Heart right ventricle (tissue), 16 donors: ENCODE measurements around the gene ITGBL1. TPM values are rescaled to one million over a fixed set of nuclear protein-coding genes. Genes with fewer than 3 reads are reported as not detected.

Experiments used
- ATAC-seq, 8 donors: fragments of 200-7000 bp; cut with Tn5 transposase; one replicate each; pipeline ENCODE4 v1.9.1; 2020; ENCODE audit warnings: mild to moderate bottlenecking in 8 of 8, moderate library complexity in 8 of 8, moderate number of reproducible peaks in 1 of 8
- DNase-seq, 2 donors: peaks; one replicate each; pipeline ENCODE4 v3.0.0-alpha.2; 2020
- H3K27ac ChIP-seq, 10 donors: fragments of 200-600 bp; sonication (generic) in 2 of 10; one replicate each; pipeline versions ENCODE4 v1.5.0 to v1.8.0; 2020 to 2022; ENCODE audit warnings: mild to moderate bottlenecking in 3 of 10
- H3K27me3 ChIP-seq, 7 donors: fragments of 200-600 bp; one replicate each; pipeline ENCODE4 v1.8.0; 2021 to 2022; ENCODE audit warnings: mild to moderate bottlenecking in 2 of 7
- H3K36me3 ChIP-seq, 9 donors: fragments of 200-600 bp; sonication (generic) in 1 of 9; one replicate each; pipeline versions ENCODE4 v1.5.0 to v1.8.0; 2020 to 2022; ENCODE audit warnings: mild to moderate bottlenecking in 2 of 9
- H3K4me1 ChIP-seq, 9 donors: fragments of 200-600 bp; sonication (generic) in 1 of 9; one replicate each; pipeline versions ENCODE4 v1.5.0 to v1.8.0; 2020 to 2022; ENCODE audit warnings: mild to moderate bottlenecking in 4 of 9
- H3K4me3 ChIP-seq, 10 donors: fragments of 200-600 bp; sonication (generic) in 2 of 10; one replicate each; pipeline versions ENCODE4 v1.5.0 to v1.8.0; 2020 to 2022; ENCODE audit warnings: mild to moderate bottlenecking in 7 of 10, moderate library complexity in 2 of 10
- H3K9me3 ChIP-seq, 11 donors: fragments of 200-600 bp in 10 of 11; sonication (generic) in 2 of 11; one replicate each; pipeline versions ENCODE4 v1.5.0 to v1.8.0; 2013 to 2022; ENCODE audit warnings: mild to moderate bottlenecking in 2 of 11, control low read depth in 1 of 11, moderate library complexity in 1 of 11
- CTCF ChIP-seq, 9 donors: fragments of 200-600 bp; sonication (generic) in 2 of 9; IDR thresholded peaks; one replicate each; pipeline versions ENCODE4 v1.5.0 to v1.8.0; 2021 to 2022; ENCODE audit warnings: antibody characterized with exemption in 9 of 9, mild to moderate bottlenecking in 5 of 9, moderate library complexity in 1 of 9
- WGBS, 2 donors: extraction: QIAGEN DNeasy Blood & Tissue Kit; methylation state at CpG; one replicate each; pipeline ENCODE4 v1.1.7; 2013; ENCODE audit warnings: inconsistent platforms in 1 of 2; 5-methylcytosine and 5-hydroxymethylcytosine counted together
- intact Hi-C, 10 donors: fragments of 100-400 bp; cut with DNase I; formaldehyde crosslinking; loops; one replicate each; pipeline versions ENCODE4 v1.11.1 to v1.14.2; 2022
- polyA plus RNA-seq, 2 donors: library from polyadenylated mRNA; stranded (reverse); fragments of 200-250 nt; gene quantifications; one replicate each; pipeline ENCODE4 v1.2.3, GENCODE V29; 2013
- total RNA-seq, 10 donors: library from RNA; stranded (reverse); fragmentation: NEBNext Ultra II Directional in 3 of 10; extraction: Animal tissue kit (Norgen Biotek cat#: 25700) in 3 of 10; gene quantifications; one replicate each; pipeline versions ENCODE4 v1.2.1 to v1.2.4, GENCODE V29; 2021 to 2023
- donor health status: Arrhythmogenic right ventricular cardiomyopathy.
- donor health status: ischemic (EF 13 %, LVEDD 7.1; RV severe dilation, severe dysfunction).
- donor health status: healthy with polysubstance abuse.
- donor health status: DM: no; HTN: yes; CAD: no.
- donor health status: DM: no; HTN: no; CAD: no.
- donor health status: ischemic (EF 25% LVEDD 6.9; RV normal size, moderate dysfunction).
- donor health status: ischemic (EF 25% LVEDD 5.7; RV mildly dilated, moderate dysfunction).
- donor health status: healthy.
- donor health status: DM: yes; HTN: yes; CAD: no.
- donor health status: Ischemic cardiomyopathy.
- donor health status: ischemic (EF 35%, LVEDD 5.7; RV mildly dilated, moderate dysfunction).
- donor health status: nonischemic (EF 11% LVEDD 7.7; RV severe dilation, severe dysfunction).
- donor health status: DM: yes; HTN: yes; CAD: no.
- donor health status: PGD.
- donor health status: ischemic (EF 29% LVEDD 5.4; RV normal size, mild dysfunction).
- donor health status: nonischemic (EF 23%, LVEDD 6.1; RV moderate dilation, normal function).

ITGBL1 gene
- total and polyA plus RNA-seq, 12 donors: 0.78 to 11.9 (median 4.3) TPM

DNA sequence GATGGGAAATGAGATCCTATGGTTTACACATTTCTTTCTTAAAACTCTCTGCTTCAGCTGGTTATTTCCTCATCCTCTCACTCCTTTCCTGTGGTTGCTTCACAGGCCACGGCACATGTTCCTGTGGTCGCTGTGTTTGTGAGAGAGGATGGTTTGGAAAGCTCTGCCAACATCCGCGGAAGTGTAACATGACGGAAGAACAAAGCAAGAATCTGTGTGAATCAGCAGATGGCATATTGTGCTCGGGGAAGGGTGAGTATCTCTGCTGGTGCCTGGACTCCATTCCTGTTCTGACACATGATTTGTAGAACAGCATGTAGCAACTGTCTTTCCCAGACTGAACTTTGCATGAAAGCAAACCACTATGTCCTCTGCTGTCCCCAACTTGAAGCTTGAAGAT lies 254.2 kb downstream of the ITGBL1 start:
- H3K36me3 ChIP-seq: no peaks in the 10 kb centered on the region
- WGBS, 2 donors: 50 to 51% methylated on average over 6 of the region's 6 CpGs
- intact Hi-C loops: no loop called here
- H3K4me3 ChIP-seq: no peak overlapping the region
- no peak for DNase-seq
- no peak for TF ChIP-seq CTCF (IDR thresholded peaks at IDR 0.05)
- H3K27ac ChIP-seq: peak overlapping the region in 1 of 10 donors; percentile 34
- H3K27me3 ChIP-seq: peaks cover 0 to 6% (median 0%) of the 10 kb centered on the region in 7 donors
- peak in 1 of 8 donors; percentile 33 for ATAC-seq
- H3K4me1 ChIP-seq: peaks cover 0 to 13% (median 0%) of the 10 kb centered on the region in 9 donors
- H3K9me3 ChIP-seq: no peaks in the 10 kb centered on the region

DNA sequence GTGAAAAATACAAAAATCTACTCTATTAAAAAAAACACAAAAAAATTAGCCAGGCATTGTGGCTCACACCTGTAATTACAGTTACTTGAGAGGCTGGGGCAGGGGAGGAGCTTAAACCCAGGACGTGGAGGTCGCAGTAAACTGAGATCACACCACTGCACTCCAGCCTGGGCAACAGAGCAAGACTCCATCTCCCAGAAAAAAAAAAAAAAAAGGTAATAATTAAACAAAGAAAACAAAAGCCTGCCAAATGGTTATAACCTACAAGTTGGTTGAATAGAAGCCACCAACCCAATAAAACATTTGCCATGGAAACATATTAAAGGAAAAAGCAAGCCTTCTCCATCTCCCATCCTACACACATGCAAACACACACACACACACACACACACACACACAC lies 255.2 kb downstream of the ITGBL1 start:
- H3K4me1 ChIP-seq: peaks cover 0 to 13% (median 0%) of the 10 kb centered on the region in 9 donors
- peaks cover 0 to 6% (median 0%) of the 10 kb centered on the region in 7 donors for H3K27me3 ChIP-seq
- no peaks in the 10 kb centered on the region for H3K9me3 ChIP-seq
- no peak for TF ChIP-seq CTCF (IDR thresholded peaks at IDR 0.05)
- DNase-seq (no peak), ATAC-seq (no peak)
- H3K27ac ChIP-seq: no peak overlapping the region
- no peak overlapping the region for H3K4me3 ChIP-seq
- intact Hi-C loops: no loop called here
- no peaks in the 10 kb centered on the region for H3K36me3 ChIP-seq
- 60 to 87% methylated on average over 2 of the region's 2 CpGs for WGBS, 2 donors

DNA sequence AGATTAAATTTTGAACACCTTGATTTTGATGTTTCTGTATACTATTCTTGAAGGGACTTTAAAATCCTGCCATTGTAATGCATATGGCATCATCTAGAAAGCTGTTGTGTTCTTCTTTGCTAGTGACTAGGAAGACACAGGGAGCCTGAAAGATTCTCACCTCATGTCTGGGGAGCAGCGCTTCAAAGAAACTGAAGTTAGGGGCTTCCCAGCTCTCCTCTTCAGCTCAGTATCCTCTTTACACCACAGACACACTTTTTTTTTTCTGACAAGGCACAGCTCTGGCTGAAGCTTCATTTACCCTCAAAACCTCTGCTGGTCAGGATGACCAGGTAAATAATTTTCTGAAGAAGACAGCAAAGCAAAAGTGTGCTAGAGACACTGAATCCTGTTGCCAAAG lies 255.6 kb downstream of the ITGBL1 start:
- no peak for TF ChIP-seq CTCF (IDR thresholded peaks at IDR 0.05)
- Histone ChIP-seq H3K27ac (no peak overlapping the region), H3K9me3 (no peaks in the 10 kb centered on the region), H3K4me1 (peaks cover 0 to 13% (median 0%) of the 10 kb centered on the region in 9 donors), H3K4me3 (no peak overlapping the region), H3K27me3 (peaks cover 0 to 6% (median 0%) of the 10 kb centered on the region in 7 donors), H3K36me3 (no peaks in the 10 kb centered on the region)
- intact Hi-C loops: no loop called here
- no peak for DNase-seq
- ATAC-seq: no peak
- WGBS, 2 donors: 63 to 76% methylated on average over 1 of the region's 1 CpG

DNA sequence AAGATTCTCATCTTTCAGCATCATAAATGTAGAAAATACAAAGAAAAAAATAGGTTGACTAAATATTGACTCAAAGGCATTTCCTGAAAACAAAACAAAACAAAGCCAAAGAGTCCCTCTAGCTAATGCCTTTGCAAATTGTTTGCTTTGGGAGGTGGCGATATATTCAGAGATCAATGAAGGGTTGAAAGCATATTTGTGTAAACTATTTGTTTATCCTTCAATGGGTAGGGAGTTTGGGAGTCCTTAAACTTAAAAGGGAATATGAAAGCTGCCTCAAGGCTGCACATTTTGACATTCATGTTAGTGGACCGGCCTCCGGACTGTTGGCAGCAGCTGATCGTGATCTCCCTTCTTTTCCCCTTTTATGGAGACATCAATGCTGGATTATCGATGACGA lies 257.5 kb downstream of the ITGBL1 start:
- ATAC-seq (no peak), DNase-seq (no peak)
- peaks cover 0 to 13% (median 0%) of the 10 kb centered on the region in 9 donors for H3K4me1 ChIP-seq
- no peaks in the 10 kb centered on the region for H3K36me3 ChIP-seq
- no peaks in the 10 kb centered on the region for H3K9me3 ChIP-seq
- WGBS, 2 donors: 93 to 94% methylated on average over 6 of the region's 6 CpGs
- intact Hi-C loops: no loop called here
- no peak for TF ChIP-seq CTCF (IDR thresholded peaks at IDR 0.05)
- H3K27ac ChIP-seq: no peak overlapping the region
- no peak overlapping the region for H3K4me3 ChIP-seq
- peaks cover 0 to 6% (median 0%) of the 10 kb centered on the region in 7 donors for H3K27me3 ChIP-seq
